CD4-positive, alpha-beta T cell (primary cell): Measurements from ENCODE around the gene QKI. TPM values are rescaled to one million over a fixed set of nuclear protein-coding genes. Genes with fewer than 3 reads are reported as not detected.

Experiments
- ATAC-seq: fragments of 200-7000 bp; cut with Tn5 transposase; one replicate; pipeline ENCODE4 v1.10.0; 2022; ENCODE audit warnings: mild to moderate bottlenecking; ENCODE audit not compliant: poor library complexity
- CTCF ChIA-PET: fragments of 350-600 bp; sonication (Branson Sonifier 250); formaldehyde crosslinking; loops from one replicate; lab custom pipeline; 2021; ENCODE audit warnings: antibody characterized with exemption, inconsistent platforms; lab: Charles Lee
- POLR2A ChIA-PET: fragments of 350-600 bp; sonication (Branson Sonifier 250); formaldehyde crosslinking; loops from one replicate; lab custom pipeline; 2021; ENCODE audit warnings: antibody characterized with exemption, inconsistent platforms; lab: Charles Lee
- DNase-seq, 14 experiments: peaks; one replicate each; pipeline ENCODE4 v3.0.0-alpha.2; 2013 to 2020; ENCODE audit warnings: mixed read lengths in 2 of 14
- H3K27ac ChIP-seq, 2 donors: one replicate each; pipeline versions ENCODE4 v1.5.1 to v1.7.0; 2013; ENCODE audit warnings: low read length in 2 of 2, low read depth in 1 of 2, mild to moderate bottlenecking in 1 of 2
- H3K27me3 ChIP-seq, 2 experiments: 1 replicate in 1 of 2; 2 replicates in 1 of 2; pipeline versions ENCODE4 v1.6.1 to v1.7.0; 2013; ENCODE audit warnings: low read length in 2 of 2, control low read depth in 1 of 2, mild to moderate bottlenecking in 1 of 2, moderate library complexity in 1 of 2; ENCODE audit not compliant: insufficient read depth in 2 of 2, control insufficient read depth in 1 of 2
- H3K36me3 ChIP-seq: one replicate; pipeline ENCODE4 v1.6.1; 2013; ENCODE audit warnings: low read length, control low read depth; ENCODE audit not compliant: insufficient read depth
- H3K4me1 ChIP-seq: one replicate; pipeline ENCODE4 v1.6.1; 2013; ENCODE audit warnings: low read length, control low read depth; ENCODE audit not compliant: insufficient read depth
- H3K4me3 ChIP-seq: one replicate; pipeline ENCODE4 v1.5.1; 2013; ENCODE audit warnings: mild to moderate bottlenecking, low read length, moderate library complexity
- H3K9me3 ChIP-seq, 2 experiments: 1 replicate in 1 of 2; 2 replicates in 1 of 2; pipeline versions ENCODE4 v1.6.1 to v1.7.0; 2013; ENCODE audit warnings: low read length in 2 of 2, mild to moderate bottlenecking in 2 of 2, control low read depth in 1 of 2, moderate library complexity in 1 of 2; ENCODE audit not compliant: control insufficient read depth in 1 of 2, insufficient read depth in 1 of 2
- H3K27ac Mint-ChIP-seq: one replicate; pipeline ENCODE4 v1.8.0; 2020; ENCODE audit warnings: mixed read lengths
- H3K27me3 Mint-ChIP-seq: one replicate; pipeline ENCODE4 v1.8.0; 2021; ENCODE audit warnings: mixed read lengths
- H3K36me3 Mint-ChIP-seq: one replicate; pipeline ENCODE4 v1.8.0; 2021; ENCODE audit warnings: low read depth, mixed read lengths
- H3K4me1 Mint-ChIP-seq: one replicate; pipeline ENCODE4 v1.8.0; 2021; ENCODE audit warnings: low read depth, mixed read lengths
- H3K4me3 Mint-ChIP-seq: one replicate; pipeline ENCODE4 v1.8.0; 2020; ENCODE audit warnings: mild to moderate bottlenecking, mixed read lengths
- H3K9me3 Mint-ChIP-seq: one replicate; pipeline ENCODE4 v1.8.0; 2020; ENCODE audit warnings: mixed read lengths
- intact Hi-C, 2 experiments: fragments of 100-400 bp; cut with DNase I in 1 of 2; cut with micrococcal nuclease in 1 of 2; formaldehyde crosslinking; loops; one replicate each; pipeline versions ENCODE4 v1.15.1 to v1.9.0; 2023 to 2025; cut with DNase I, micrococcal nuclease
- total RNA-seq, 174 experiments: library from RNA in 2 of 174; stranded (reverse) in 2 of 174; gene quantifications; one replicate each; pipeline ENCODE4 v1.2.3 and lab custom pipeline; 2021 to 2026
- TF ChIP-seq, protein P1 (sequence below): fragments of 200-600 bp; IDR thresholded peaks from one replicate; pipeline ENCODE4 v1.8.0; 2022; ENCODE audit warnings: antibody characterized with exemption, mild to moderate bottlenecking

Gene QKI
- total RNA-seq, 2 experiments from 2014 or later: 60.7 to 67.3 TPM

GRCh38 chr6:163483107-163483506 is 68.6 kb downstream of the QKI start:
- Histone ChIP-seq H3K27me3 (no peaks in the 10 kb centered on the region), H3K4me3 (no peak overlapping the region), H3K27ac (no peak overlapping the region), H3K4me1 (no peaks in the 10 kb centered on the region), H3K36me3 (peaks cover 15% of the 10 kb centered on the region), H3K9me3 (no peaks in the 10 kb centered on the region)
- ATAC-seq: no peak
- no peak for DNase-seq
- intact Hi-C loops: no loop called here
- no peak overlapping the region for H3K4me3 Mint-ChIP-seq
- H3K27me3 Mint-ChIP-seq: no peaks in the 10 kb centered on the region
- peaks cover 30% of the 10 kb centered on the region for H3K36me3 Mint-ChIP-seq
- ChIA-PET POLR2A (no interaction called here), CTCF (no interaction called here)
- no peaks in the 10 kb centered on the region for H3K9me3 Mint-ChIP-seq
- TF ChIP-seq, protein P1, sequence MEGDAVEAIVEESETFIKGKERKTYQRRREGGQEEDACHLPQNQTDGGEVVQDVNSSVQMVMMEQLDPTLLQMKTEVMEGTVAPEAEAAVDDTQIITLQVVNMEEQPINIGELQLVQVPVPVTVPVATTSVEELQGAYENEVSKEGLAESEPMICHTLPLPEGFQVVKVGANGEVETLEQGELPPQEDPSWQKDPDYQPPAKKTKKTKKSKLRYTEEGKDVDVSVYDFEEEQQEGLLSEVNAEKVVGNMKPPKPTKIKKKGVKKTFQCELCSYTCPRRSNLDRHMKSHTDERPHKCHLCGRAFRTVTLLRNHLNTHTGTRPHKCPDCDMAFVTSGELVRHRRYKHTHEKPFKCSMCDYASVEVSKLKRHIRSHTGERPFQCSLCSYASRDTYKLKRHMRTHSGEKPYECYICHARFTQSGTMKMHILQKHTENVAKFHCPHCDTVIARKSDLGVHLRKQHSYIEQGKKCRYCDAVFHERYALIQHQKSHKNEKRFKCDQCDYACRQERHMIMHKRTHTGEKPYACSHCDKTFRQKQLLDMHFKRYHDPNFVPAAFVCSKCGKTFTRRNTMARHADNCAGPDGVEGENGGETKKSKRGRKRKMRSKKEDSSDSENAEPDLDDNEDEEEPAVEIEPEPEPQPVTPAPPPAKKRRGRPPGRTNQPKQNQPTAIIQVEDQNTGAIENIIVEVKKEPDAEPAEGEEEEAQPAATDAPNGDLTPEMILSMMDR: no peak
- peaks cover 46% of the 10 kb centered on the region for H3K4me1 Mint-ChIP-seq
- H3K27ac Mint-ChIP-seq: no peak overlapping the region

- TF ChIP-seq, protein P1: no peak
- H3K4me3 Mint-ChIP-seq: no peak overlapping the region
- H3K36me3 Mint-ChIP-seq: peaks cover 19% of the 10 kb centered on the region
- no peak overlapping the region for H3K27ac Mint-ChIP-seq
- Histone ChIP-seq H3K9me3 (no peaks in the 10 kb centered on the region), H3K4me1 (no peaks in the 10 kb centered on the region), H3K36me3 (peaks cover 6% of the 10 kb centered on the region), H3K27me3 (no peaks in the 10 kb centered on the region), H3K4me3 (no peak overlapping the region), H3K27ac (no peak overlapping the region)
- no peak for DNase-seq
- no peaks in the 10 kb centered on the region for H3K27me3 Mint-ChIP-seq
- H3K9me3 Mint-ChIP-seq: no peaks in the 10 kb centered on the region
- intact Hi-C loops: no loop called here
- ChIA-PET CTCF (no interaction called here), POLR2A (no interaction called here)
- ATAC-seq: no peak
- H3K4me1 Mint-ChIP-seq: peaks cover 65% of the 10 kb centered on the region
Measured at GRCh38 chr6:163485388-163485851, 70.9 kb downstream of the QKI start.

GRCh38 chr6:163486821-163487220 is 72.3 kb downstream of the QKI start:
- H3K27ac ChIP-seq: no peak overlapping the region
- H3K27ac Mint-ChIP-seq: no peak overlapping the region
- H3K4me3 Mint-ChIP-seq: no peak overlapping the region
- no peaks in the 10 kb centered on the region for H3K27me3 Mint-ChIP-seq
- TF ChIP-seq, protein P1: no peak
- ChIA-PET POLR2A (no interaction called here), CTCF (no interaction called here)
- ATAC-seq: no peak
- H3K9me3 Mint-ChIP-seq: no peaks in the 10 kb centered on the region
- no peak for DNase-seq
- intact Hi-C loops: no loop called here
- H3K36me3 Mint-ChIP-seq: peaks cover 8% of the 10 kb centered on the region
- H3K36me3 ChIP-seq: peaks cover 6% of the 10 kb centered on the region
- H3K4me1 Mint-ChIP-seq: peaks cover 74% of the 10 kb centered on the region
- no peaks in the 10 kb centered on the region for H3K4me1 ChIP-seq
- H3K4me3 ChIP-seq: no peak overlapping the region
- no peaks in the 10 kb centered on the region for H3K27me3 ChIP-seq
- no peaks in the 10 kb centered on the region for H3K9me3 ChIP-seq
